ENCODE data around the gene ISOC2. TPM values are rescaled to one million over a fixed set of nuclear protein-coding genes. Genes with fewer than 3 reads are reported as not detected.
A peak's percentile ranks its signal among the peaks of the same experiment; 100 is the strongest.

Gene ISOC2
- total and polyA plus RNA-seq, 9 of the 15 experiments (the other 6 are each of a cell fraction or from before 2014, with no cell fraction given) = 1.2 to 229 (median 58.3) TPM

- peaks cover 25% of the 10 kb centered on the region for H3K79me2 ChIP-seq (ENCODE audit: control insufficient read depth, insufficient read depth, low read length)
- 35% methylated on average over 2 of the region's 2 CpGs for WGBS (ENCODE audit: insufficient coverage, low coverage, missing lambda C conversion rate)
- ChIA-PET CTCF (ENCODE audit: low intra/inter-chr PET ratio) (interaction anchor here (1.1 kb wide), 1 partner anchor 94 kb away, joined by 3 read pairs; no protein-coding TSS in a partner anchor), POLR2A (no interaction called here)
- no peak overlapping the region for H3K9ac ChIP-seq (ENCODE audit: insufficient read depth in 1 of 2, low read depth in 2 of 2, low read length in 2 of 2)
- no peaks in the 10 kb centered on the region for H3K27me3 ChIP-seq (ENCODE audit: control insufficient read depth in 2 of 2, insufficient read depth in 2 of 2, low read length in 2 of 2)
- intact Hi-C loops (cut with micrococcal nuclease) (loop anchor here (10.0 kb wide), 1 partner anchor 325 kb away; no protein-coding TSS in a partner anchor), in situ Hi-C loops (cut with MboI) (no loop called here)
- H3K4me2 ChIP-seq (ENCODE audit: insufficient read depth, low read length) = no peak overlapping the region
- H3K4me1 ChIP-seq (replicated peaks in 1 of 2; ENCODE audit: control insufficient read depth in 2 of 2, insufficient read depth in 2 of 2, low read length in 2 of 2) = peaks cover 19 to 31% of the 10 kb centered on the region in 2 experiments
- ATAC-seq (no peak), DNase-seq (ENCODE audit: extremely low read depth in 1 of 4, low spot score in 3 of 4) (no peak), FAIRE-seq (no peak)
- TF ChIP-seq ARID2 (IDR thresholded peaks at IDR 0.05) (no peak), SOX6 (IDR thresholded peaks at IDR 0.05) (peak; percentile 38; the same call in 1 of the 2 replicates), CEBPZ (IDR thresholded peaks at IDR 0.05; ENCODE audit: borderline replicate concordance, low read depth, low read length) (no peak), NR3C1 (CRISPR knock-in tag; IDR thresholded peaks at IDR 0.05) (no peak), CBFA2T3 (IDR thresholded peaks at IDR 0.05) (peak; percentile 46; the same call in 1 of the 2 replicates), ZNF134 (CRISPR knock-in tag; conservative IDR thresholded peaks at IDR 0.05) (no peak), CBFA2T2 (conservative IDR thresholded peaks at IDR 0.05) (0 out of 2 replicates have a peak, but pooled peaks have one; percentile 10), EHMT2 (IDR thresholded peaks at IDR 0.05) (0 out of 2 replicates have a peak, but pooled peaks have one; percentile 9), CBX3 (IDR thresholded peaks at IDR 0.05; ENCODE audit: borderline replicate concordance in 1 of 2, low read length in 2 of 2) (0 out of 3 replicates have a peak, but pooled peaks of 1 of the 2 experiments have one; percentile 20)
- peaks cover 6% of the 10 kb centered on the region for H3K9me1 ChIP-seq (ENCODE audit: control insufficient read depth, insufficient read depth, low read length)
- no peak overlapping the region for H2AFZ ChIP-seq (ENCODE audit: low read depth, low read length)
- H3K27ac ChIP-seq (ENCODE audit: extremely low read depth, low read depth, low read length) = no peak overlapping the region
- peaks cover 17% of the 10 kb centered on the region for H4K20me1 ChIP-seq (replicated peaks; ENCODE audit: control insufficient read depth, insufficient read depth, low read length)
- no peak overlapping the region for H3K4me3 ChIP-seq
- BruUV-seq (replicated peaks) = no TSS peak
- H3K36me3 ChIP-seq (ENCODE audit: control insufficient read depth, insufficient read depth, low read length) = peaks cover 18% of the 10 kb centered on the region
- H3K9me3 ChIP-seq (replicated peaks; ENCODE audit: control insufficient read depth, insufficient read depth, low read depth, low read length) = peaks cover 18% of the 10 kb centered on the region
These were observed 51.3 kb downstream of the ISOC2 start for GRCh38 chr19:55410168-55410567.
